Sigmoid colon (tissue), 7 donors: Measurements from ENCODE around the gene FAM25A. TPM values are rescaled to one million over a fixed set of nuclear protein-coding genes. Genes with fewer than 3 reads are reported as not detected.

Source experiments
- DNase-seq: peaks from one replicate; pipeline ENCODE4 v3.0.0-alpha.2; 2019
- H3K27ac ChIP-seq, 4 donors: fragments of 200-600 bp; sonication (generic); one replicate each; pipeline ENCODE4 v1.5.1; 2016 to 2019; ENCODE audit warnings: mild to moderate bottlenecking in 1 of 4
- H3K27me3 ChIP-seq, 3 donors: fragments of 200-600 bp; sonication (generic); one replicate each; pipeline ENCODE4 v1.5.1; 2019; ENCODE audit warnings: mild to moderate bottlenecking in 1 of 3
- H3K36me3 ChIP-seq, 4 donors: fragments of 200-600 bp; sonication (generic); one replicate each; pipeline ENCODE4 v1.5.1; 2016 to 2019
- H3K4me1 ChIP-seq, 4 donors: fragments of 200-600 bp; sonication (generic); one replicate each; pipeline ENCODE4 v1.5.1; 2017 to 2019
- H3K4me3 ChIP-seq, 4 donors: fragments of 200-600 bp; sonication (generic); one replicate each; pipeline ENCODE4 v1.5.1; 2017 to 2019; ENCODE audit warnings: mild to moderate bottlenecking in 2 of 4, moderate library complexity in 1 of 4
- H3K9me3 ChIP-seq, 4 donors: fragments of 200-600 bp in 3 of 4; sonication (generic) in 3 of 4; one replicate each; pipeline versions ENCODE4 v1.5.1 to v1.6.1; 2013 to 2019
- CTCF ChIP-seq, 4 experiments: fragments of 450-650 bp in 3 of 4; fragments of 200-600 bp in 1 of 4; IDR thresholded peaks; one replicate each; pipeline ENCODE4 v1.5.1; 2016 to 2019; ENCODE audit warnings: antibody characterized with exemption in 4 of 4, mild to moderate bottlenecking in 3 of 4, moderate library complexity in 2 of 4
- EP300 ChIP-seq, 4 donors: sonication (generic); formaldehyde crosslinking; IDR thresholded peaks; one replicate each; pipeline ENCODE4 v1.6.1; 2017; ENCODE audit warnings: antibody characterized with exemption in 4 of 4
- POLR2A ChIP-seq, 2 donors: fragments of 450-650 bp; IDR thresholded peaks; one replicate each; pipeline ENCODE4 v1.6.1; 2016; ENCODE audit warnings: antibody characterized with exemption in 2 of 2, mild to moderate bottlenecking in 2 of 2, moderate library complexity in 2 of 2
- POLR2AphosphoS5 ChIP-seq, 4 donors: sonication (generic); formaldehyde crosslinking; IDR thresholded peaks; one replicate each; pipeline ENCODE4 v1.6.1; 2017; ENCODE audit warnings: antibody characterized with exemption in 4 of 4
- WGBS, 2 donors: extraction: QIAGEN DNeasy Blood & Tissue Kit; methylation state at CpG; one replicate each; pipeline ENCODE4 v1.1.7; 2013; 5-methylcytosine and 5-hydroxymethylcytosine counted together
- intact Hi-C: fragments of 100-400 bp; cut with DNase I; formaldehyde crosslinking; loops from one replicate; pipeline ENCODE4 v1.15.1; 2023
- polyA plus RNA-seq, 3 donors: library from polyadenylated mRNA; stranded (reverse); fragments of 200-250 nt; gene quantifications; one replicate each; pipeline ENCODE4 v1.2.3, GENCODE V29; 2013
- total RNA-seq, 4 donors: library from RNA; depleted of rRNA; stranded (reverse); fragments of >200 nt; gene quantifications; one replicate each; pipeline ENCODE4 v1.1.0, GENCODE V29; 2016
- donor health status: healthy with polysubstance abuse.
- donor health status: Bipolar disorder and iron deficiency.
- donor health status: healthy.

FAM25A gene
- total and polyA plus RNA-seq, 7 donors = not detected

- no peak overlapping the region for H3K27ac ChIP-seq
- H3K36me3 ChIP-seq = peaks cover 0 to 43% (median 11%) of the 10 kb centered on the region in 4 donors
- no peaks in the 10 kb centered on the region for H3K9me3 ChIP-seq
- H3K27me3 ChIP-seq = no peaks in the 10 kb centered on the region
- H3K4me1 ChIP-seq = no peaks in the 10 kb centered on the region
- TF ChIP-seq CTCF (IDR thresholded peaks at IDR 0.05) = no peak
- TF ChIP-seq EP300 (IDR thresholded peaks at IDR 0.05) = no peak
- no peak for TF ChIP-seq POLR2A (IDR thresholded peaks at IDR 0.05)
- 98 to 99% methylated on average over 6 of the region's 6 CpGs for WGBS, 2 donors
- intact Hi-C loops = no loop called here
- DNase-seq = no peak
- no peak overlapping the region for H3K4me3 ChIP-seq
Measured at GRCh38 chr10:87045434-87045938, 25.4 kb downstream of the FAM25A start.

- 89 to 94% methylated on average over 3 of the region's 3 CpGs for WGBS, 2 donors
- H3K4me1 ChIP-seq = peaks cover 0 to 16% (median 0%) of the 10 kb centered on the region in 4 donors
- H3K27ac ChIP-seq = peak overlapping the region in 2 of 4 donors; percentile 41 to 52
- intact Hi-C loops = no loop called here
- peaks cover 18 to 80% (median 32%) of the 10 kb centered on the region in 4 donors for H3K36me3 ChIP-seq
- no peak for TF ChIP-seq EP300 (IDR thresholded peaks at IDR 0.05)
- peak in 2 of 4 donors; percentile 33 to 49 for TF ChIP-seq POLR2AphosphoS5 (IDR thresholded peaks at IDR 0.05)
- no peak overlapping the region for H3K4me3 ChIP-seq
- no peaks in the 10 kb centered on the region for H3K9me3 ChIP-seq
- no peak for DNase-seq
- no peaks in the 10 kb centered on the region for H3K27me3 ChIP-seq
Measured at GRCh38 chr10:87053111-87053510, 33.0 kb downstream of the FAM25A start.

GRCh38 chr10:87053577-87054181, 33.6 kb downstream of the FAM25A start:
- Histone ChIP-seq H3K4me1 (peaks cover 0 to 16% (median 0%) of the 10 kb centered on the region in 4 donors), H3K9me3 (no peaks in the 10 kb centered on the region), H3K4me3 (no peak overlapping the region), H3K27me3 (no peaks in the 10 kb centered on the region), H3K36me3 (peaks cover 19 to 80% (median 37%) of the 10 kb centered on the region in 4 donors), H3K27ac (peak overlapping the region in 2 of 4 donors; percentile 41 to 52)
- 97% methylated on average over 7 of the region's 7 CpGs for WGBS, 2 donors
- DNase-seq = no peak
- intact Hi-C loops = no loop called here
- no peak for TF ChIP-seq CTCF (IDR thresholded peaks at IDR 0.05)
- TF ChIP-seq POLR2AphosphoS5 (IDR thresholded peaks at IDR 0.05) = no peak
- TF ChIP-seq EP300 (IDR thresholded peaks at IDR 0.05) = no peak

- intact Hi-C loops = no loop called here
- H3K36me3 ChIP-seq = peaks cover 21 to 81% (median 45%) of the 10 kb centered on the region in 4 donors
- peaks cover 0 to 16% (median 0%) of the 10 kb centered on the region in 4 donors for H3K4me1 ChIP-seq
- H3K9me3 ChIP-seq = no peaks in the 10 kb centered on the region
- TF ChIP-seq POLR2AphosphoS5 (IDR thresholded peaks at IDR 0.05) (no peak), CTCF (IDR thresholded peaks at IDR 0.05) (no peak), EP300 (IDR thresholded peaks at IDR 0.05) (no peak), POLR2A (IDR thresholded peaks at IDR 0.05) (no peak)
- DNase-seq = no peak
- WGBS, 2 donors = 73 to 83% methylated on average over 7 of the region's 7 CpGs
- peak overlapping the region in 2 of 4 donors; percentile 3 to 52 for H3K27ac ChIP-seq
- no peaks in the 10 kb centered on the region for H3K27me3 ChIP-seq
- no peak overlapping the region for H3K4me3 ChIP-seq
Measured at GRCh38 chr10:87054373-87055295, 34.5 kb downstream of the FAM25A start.

- WGBS, 2 donors = 70 to 76% methylated on average over 1 of the region's 1 CpG
- H3K9me3 ChIP-seq = no peaks in the 10 kb centered on the region
- no peak overlapping the region for H3K27ac ChIP-seq
- peaks cover 33 to 97% (median 51%) of the 10 kb centered on the region in 4 donors for H3K36me3 ChIP-seq
- H3K27me3 ChIP-seq = no peaks in the 10 kb centered on the region
- intact Hi-C loops = no loop called here
- peaks cover 0 to 11% (median 0%) of the 10 kb centered on the region in 4 donors for H3K4me1 ChIP-seq
- TF ChIP-seq POLR2A (IDR thresholded peaks at IDR 0.05) (no peak), EP300 (IDR thresholded peaks at IDR 0.05) (no peak), CTCF (IDR thresholded peaks at IDR 0.05) (no peak), POLR2AphosphoS5 (IDR thresholded peaks at IDR 0.05) (no peak)
- DNase-seq = no peak
- H3K4me3 ChIP-seq = no peak overlapping the region
Measured at GRCh38 chr10:87058171-87058570, 38.1 kb downstream of the FAM25A start.
